Measurements from ENCODE around the gene SLIT3.

SLIT3 gene

DNA sequence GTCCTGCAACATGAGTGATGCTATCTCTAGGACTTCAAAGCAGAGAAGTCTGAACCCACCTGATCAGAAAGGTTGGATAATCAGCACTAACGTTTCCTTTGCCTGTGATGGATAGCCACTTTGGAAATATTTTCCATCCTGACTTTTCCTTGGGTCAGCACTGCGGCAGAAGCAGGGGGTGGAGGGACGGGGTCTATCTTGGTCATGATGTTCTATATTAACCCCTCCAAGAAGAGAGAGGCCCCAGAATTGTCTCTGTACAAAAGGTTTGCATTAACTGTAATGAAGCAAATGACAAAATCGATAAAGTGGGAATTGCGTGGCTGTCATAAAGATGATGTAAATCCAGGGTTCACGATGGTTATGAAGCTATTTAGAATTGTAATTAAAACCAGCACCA is 441.9 kb downstream of the SLIT3 start:
- no peak overlapping the region for H3K9ac ChIP-seq
- H3K36me3 ChIP-seq (ENCODE audit: control insufficient read depth, insufficient read depth, low read length) = no peaks in the 10 kb centered on the region
- H3K4me1 ChIP-seq = peaks cover 11% of the 10 kb centered on the region
- H3K79me2 ChIP-seq = peaks cover 38% of the 10 kb centered on the region
- no peak overlapping the region for H3K4me3 ChIP-seq (ENCODE audit: low read depth, low read length)
- H2AFZ ChIP-seq = no peak overlapping the region
- no peaks in the 10 kb centered on the region for H3K9me3 ChIP-seq (ENCODE audit: control insufficient read depth, low read length)
- H3K27me3 ChIP-seq (ENCODE audit: control insufficient read depth, insufficient read depth, low read length) = no peaks in the 10 kb centered on the region
- no peak overlapping the region for H3K4me2 ChIP-seq (ENCODE audit: low read length)
- H3K27ac ChIP-seq = no peak overlapping the region
- TF ChIP-seq, protein P1, sequence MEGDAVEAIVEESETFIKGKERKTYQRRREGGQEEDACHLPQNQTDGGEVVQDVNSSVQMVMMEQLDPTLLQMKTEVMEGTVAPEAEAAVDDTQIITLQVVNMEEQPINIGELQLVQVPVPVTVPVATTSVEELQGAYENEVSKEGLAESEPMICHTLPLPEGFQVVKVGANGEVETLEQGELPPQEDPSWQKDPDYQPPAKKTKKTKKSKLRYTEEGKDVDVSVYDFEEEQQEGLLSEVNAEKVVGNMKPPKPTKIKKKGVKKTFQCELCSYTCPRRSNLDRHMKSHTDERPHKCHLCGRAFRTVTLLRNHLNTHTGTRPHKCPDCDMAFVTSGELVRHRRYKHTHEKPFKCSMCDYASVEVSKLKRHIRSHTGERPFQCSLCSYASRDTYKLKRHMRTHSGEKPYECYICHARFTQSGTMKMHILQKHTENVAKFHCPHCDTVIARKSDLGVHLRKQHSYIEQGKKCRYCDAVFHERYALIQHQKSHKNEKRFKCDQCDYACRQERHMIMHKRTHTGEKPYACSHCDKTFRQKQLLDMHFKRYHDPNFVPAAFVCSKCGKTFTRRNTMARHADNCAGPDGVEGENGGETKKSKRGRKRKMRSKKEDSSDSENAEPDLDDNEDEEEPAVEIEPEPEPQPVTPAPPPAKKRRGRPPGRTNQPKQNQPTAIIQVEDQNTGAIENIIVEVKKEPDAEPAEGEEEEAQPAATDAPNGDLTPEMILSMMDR (IDR thresholded peaks at IDR 0.05) = no peak

DNA sequence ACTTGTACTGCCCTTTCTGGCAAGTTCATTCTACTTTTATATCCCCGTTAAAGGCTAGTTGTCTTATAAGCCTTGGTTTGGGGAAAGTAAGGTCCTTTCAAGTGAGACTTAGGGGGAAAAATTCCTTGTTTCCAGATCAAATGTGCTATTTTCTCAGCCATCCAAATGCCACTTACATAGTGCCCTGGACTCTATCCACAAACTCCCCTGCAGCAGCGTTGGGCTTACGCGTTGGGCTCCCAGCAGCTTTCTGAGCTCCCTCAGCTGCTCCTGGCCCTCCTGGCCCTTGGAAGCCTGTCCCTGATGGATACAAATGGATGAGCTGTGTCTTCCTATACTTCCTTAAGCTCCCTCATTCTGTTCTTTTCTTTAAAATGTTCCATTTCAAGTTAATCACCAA is 442.6 kb downstream of the SLIT3 start:
- TF ChIP-seq, protein P1 (IDR thresholded peaks at IDR 0.05) = no peak
- no peaks in the 10 kb centered on the region for H3K36me3 ChIP-seq (ENCODE audit: control insufficient read depth, insufficient read depth, low read length)

DNA sequence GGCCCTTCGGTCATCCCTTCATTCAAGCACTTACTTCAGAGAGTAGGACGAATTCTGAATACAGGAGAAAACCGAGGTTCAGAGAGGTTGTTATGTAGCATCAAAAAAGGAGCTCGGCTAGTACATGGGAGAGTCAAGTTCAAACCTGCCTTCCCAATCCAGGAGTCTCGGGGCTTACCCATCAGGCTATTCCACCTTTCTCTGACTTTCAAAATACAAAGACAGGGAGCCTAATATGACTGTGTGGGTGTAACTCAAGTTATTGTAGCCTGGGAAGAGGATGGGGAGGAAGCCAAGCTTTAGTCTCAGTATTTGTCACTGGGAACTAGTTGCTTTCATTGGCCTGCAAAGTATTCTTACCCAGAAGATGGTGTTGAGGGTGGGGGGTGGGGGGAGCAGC is 447.0 kb downstream of the SLIT3 start:
- TF ChIP-seq, protein P1 (IDR thresholded peaks at IDR 0.05) = no peak
- peaks cover 11% of the 10 kb centered on the region for H3K79me2 ChIP-seq
- H3K27me3 ChIP-seq (ENCODE audit: control insufficient read depth, insufficient read depth, low read length) = no peaks in the 10 kb centered on the region
- H2AFZ ChIP-seq = no peak overlapping the region
- no peaks in the 10 kb centered on the region for H3K36me3 ChIP-seq (ENCODE audit: control insufficient read depth, insufficient read depth, low read length)
- H3K4me3 ChIP-seq (ENCODE audit: low read depth, low read length) = no peak overlapping the region
- peaks cover 32% of the 10 kb centered on the region for H3K4me1 ChIP-seq
- H3K9ac ChIP-seq = no peak overlapping the region
- H3K27ac ChIP-seq = no peak overlapping the region
- H3K4me2 ChIP-seq (ENCODE audit: low read length) = no peak overlapping the region
- no peaks in the 10 kb centered on the region for H3K9me3 ChIP-seq (ENCODE audit: control insufficient read depth, low read length)

More for the DNA sequence above, 442.6 kb downstream of the SLIT3 start:
- peaks cover 15% of the 10 kb centered on the region for H3K4me1 ChIP-seq
- no peak overlapping the region for H3K4me2 ChIP-seq (ENCODE audit: low read length)
- no peak overlapping the region for H3K27ac ChIP-seq
- no peaks in the 10 kb centered on the region for H3K27me3 ChIP-seq (ENCODE audit: control insufficient read depth, insufficient read depth, low read length)
- no peak overlapping the region for H3K4me3 ChIP-seq (ENCODE audit: low read depth, low read length)
- H3K9ac ChIP-seq = no peak overlapping the region
- H3K9me3 ChIP-seq (ENCODE audit: control insufficient read depth, low read length) = no peaks in the 10 kb centered on the region
- H2AFZ ChIP-seq = no peak overlapping the region
- peaks cover 39% of the 10 kb centered on the region for H3K79me2 ChIP-seq

DNA sequence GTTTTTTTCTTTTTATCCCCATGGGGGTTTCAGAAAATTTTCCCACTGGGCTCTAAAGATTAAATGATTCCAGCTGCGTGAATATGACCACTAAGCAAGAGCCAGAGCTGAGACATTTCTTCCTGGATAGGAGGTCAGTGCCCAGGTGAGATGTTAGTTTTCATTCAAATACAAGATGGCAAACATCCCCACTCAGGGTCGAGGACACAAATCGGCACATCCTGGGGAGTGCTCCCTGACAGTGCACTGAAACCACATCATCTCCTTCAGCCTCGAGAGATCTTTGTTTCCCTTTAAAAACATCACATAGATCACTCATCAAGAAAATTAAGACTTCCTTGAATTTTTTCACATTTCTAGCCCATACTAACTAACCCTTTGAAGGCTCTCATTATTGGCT is 448.6 kb downstream of the SLIT3 start:
- peaks cover 15% of the 10 kb centered on the region for H3K79me2 ChIP-seq
- TF ChIP-seq, protein P1 (IDR thresholded peaks at IDR 0.05) = no peak
- no peaks in the 10 kb centered on the region for H3K9me3 ChIP-seq (ENCODE audit: control insufficient read depth, low read length)
- H3K36me3 ChIP-seq (ENCODE audit: control insufficient read depth, insufficient read depth, low read length) = no peaks in the 10 kb centered on the region
- peak overlapping the region; percentile 34 for H2AFZ ChIP-seq
- peak overlapping the region; percentile 3 for H3K4me3 ChIP-seq (ENCODE audit: low read depth, low read length)
- no peaks in the 10 kb centered on the region for H3K27me3 ChIP-seq (ENCODE audit: control insufficient read depth, insufficient read depth, low read length)
- H3K9ac ChIP-seq = no peak overlapping the region
- peak overlapping the region; percentile 28 for H3K4me2 ChIP-seq (ENCODE audit: low read length)
- peak overlapping the region; percentile 75 for H3K27ac ChIP-seq
- H3K4me1 ChIP-seq = peaks cover 33% of the 10 kb centered on the region

DNA sequence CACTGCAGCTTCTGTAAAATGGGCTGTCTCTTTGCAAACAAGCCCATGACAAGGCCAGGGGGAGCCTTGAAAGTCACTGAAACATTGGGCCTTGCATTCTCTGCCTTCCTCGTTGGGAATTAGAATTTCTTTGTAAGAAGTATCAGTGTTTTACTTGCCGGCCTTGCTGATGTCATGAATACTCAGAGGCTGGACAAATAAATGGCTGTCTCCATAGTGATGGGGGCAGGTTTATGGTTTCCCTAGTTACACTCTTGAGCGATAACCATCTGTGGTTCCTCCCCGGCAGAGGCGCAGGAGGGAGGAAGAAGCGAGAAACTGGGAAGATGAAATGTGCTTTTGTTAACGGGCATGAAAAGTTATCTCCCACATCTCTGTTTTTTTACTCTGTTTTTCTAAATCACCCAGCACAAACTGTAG is 449.0 kb downstream of the SLIT3 start:
- H3K27ac ChIP-seq = peak overlapping the region; percentile 75
- H3K4me1 ChIP-seq = peaks cover 30% of the 10 kb centered on the region
- no peak overlapping the region for H3K9ac ChIP-seq
- no peaks in the 10 kb centered on the region for H3K27me3 ChIP-seq (ENCODE audit: control insufficient read depth, insufficient read depth, low read length)
- no peaks in the 10 kb centered on the region for H3K9me3 ChIP-seq (ENCODE audit: control insufficient read depth, low read length)
- peak overlapping the region; percentile 37 for H3K4me3 ChIP-seq (ENCODE audit: low read depth, low read length)
- TF ChIP-seq, protein P1 (IDR thresholded peaks at IDR 0.05) = no peak
- peak overlapping the region; percentile 69 for H3K4me2 ChIP-seq (ENCODE audit: low read length)
- no peaks in the 10 kb centered on the region for H3K36me3 ChIP-seq (ENCODE audit: control insufficient read depth, insufficient read depth, low read length)
- peaks cover 15% of the 10 kb centered on the region for H3K79me2 ChIP-seq
- H2AFZ ChIP-seq = peak overlapping the region; percentile 34
